Kidney glomerular epithelial cell (primary cell): ENCODE data around the gene INTS7.

Source experiments
- DNase-seq: peaks from one replicate; lab custom pipeline; 2025; lab: John Stamatoyannopoulos, UW

Gene INTS7

DNA sequence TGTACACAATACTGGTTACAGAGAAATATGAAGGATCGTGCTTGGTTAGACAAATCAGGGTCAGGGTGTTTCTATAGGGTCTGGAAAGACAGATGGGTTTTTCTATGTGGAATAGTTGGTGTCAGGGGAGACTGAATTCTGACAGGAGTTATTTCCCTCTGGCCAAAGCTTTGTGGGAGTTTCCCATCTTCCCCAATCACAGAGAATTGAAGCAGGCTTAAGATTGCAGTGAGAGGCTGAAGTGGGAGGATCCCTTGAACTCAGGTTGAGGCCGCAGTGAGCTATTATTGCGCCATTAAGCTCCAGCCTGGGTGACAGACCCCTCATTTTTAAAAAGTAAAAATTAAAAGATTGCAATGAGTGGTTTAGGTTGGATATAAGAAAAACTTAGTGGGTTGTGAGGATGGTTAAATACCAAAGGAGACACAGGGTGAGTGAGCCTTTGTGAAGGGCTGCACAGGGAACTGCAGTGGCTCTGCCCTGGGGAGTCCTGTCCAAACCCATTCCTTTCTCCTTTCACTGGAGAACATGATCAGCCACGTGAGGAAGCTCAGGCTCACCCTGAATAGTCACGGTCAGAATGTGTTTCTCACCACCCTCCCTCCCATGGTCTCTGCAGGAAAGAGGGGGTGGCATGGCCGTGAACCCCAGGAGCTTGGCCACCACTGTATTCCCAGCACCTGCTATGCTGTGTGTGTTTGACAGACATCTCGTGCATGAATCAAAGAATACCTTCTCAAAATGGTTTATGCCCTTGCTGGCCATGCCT is 101.2 kb downstream of the INTS7 start:
- no peak for DNase-seq

DNA sequence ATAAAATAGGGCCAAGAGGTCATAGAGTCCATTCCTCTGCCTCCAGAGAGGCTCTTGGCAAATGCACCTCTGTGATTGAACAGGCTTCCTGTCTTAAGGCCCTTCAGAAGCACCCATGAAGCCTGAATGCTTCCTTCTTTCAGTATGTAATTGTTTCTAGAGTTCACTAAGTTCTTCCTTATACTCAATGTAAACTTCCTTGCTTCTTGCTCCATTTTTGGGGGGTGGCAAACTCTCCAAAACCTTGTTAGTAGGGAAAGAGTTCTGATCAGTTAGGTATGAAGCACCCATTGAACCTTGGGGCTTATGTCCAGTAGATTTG is 102.5 kb downstream of the INTS7 start:
- no peak for DNase-seq

- DNase-seq = no peak
These were observed 103.0 kb downstream of the INTS7 start for GRCh38 chr1:211932231-211932932.

DNA sequence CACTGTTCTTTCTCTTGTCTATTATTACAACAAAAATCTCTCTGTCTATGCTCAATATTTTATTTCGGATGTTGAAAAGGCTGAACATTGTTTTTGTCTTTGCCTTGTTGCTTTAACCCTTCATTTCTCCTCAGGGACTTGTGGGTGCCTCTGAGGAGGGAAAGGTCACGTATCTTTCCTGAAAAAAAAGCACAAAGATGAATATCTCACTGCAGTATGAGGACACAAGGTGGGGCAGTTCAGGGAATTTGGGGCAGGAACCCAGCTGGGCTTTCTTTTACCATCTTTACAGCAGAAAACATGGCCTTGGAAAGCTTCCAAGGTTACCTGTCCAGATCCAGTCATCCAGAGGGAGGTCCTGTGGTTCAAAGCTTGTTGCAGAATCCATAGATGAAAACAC is 105.7 kb downstream of the INTS7 start:
- no peak for DNase-seq

- DNase-seq = no peak
These were observed 106.2 kb downstream of the INTS7 start for GRCh38 chr1:211928993-211929637.

GRCh38 chr1:211928290-211928801 is 107.0 kb downstream of the INTS7 start:
- DNase-seq = no peak

GRCh38 chr1:211925016-211925415 is 110.3 kb downstream of the INTS7 start:
- no peak for DNase-seq

GRCh38 chr1:211924256-211924655 is 111.1 kb downstream of the INTS7 start:
- no peak for DNase-seq

GRCh38 chr1:211923095-211923494 is 112.3 kb downstream of the INTS7 start:
- no peak for DNase-seq

GRCh38 chr1:211921579-211922095 is 113.7 kb downstream of the INTS7 start:
- no peak for DNase-seq

- DNase-seq = no peak
These were observed 114.6 kb downstream of the INTS7 start for GRCh38 chr1:211920602-211921226.

DNA sequence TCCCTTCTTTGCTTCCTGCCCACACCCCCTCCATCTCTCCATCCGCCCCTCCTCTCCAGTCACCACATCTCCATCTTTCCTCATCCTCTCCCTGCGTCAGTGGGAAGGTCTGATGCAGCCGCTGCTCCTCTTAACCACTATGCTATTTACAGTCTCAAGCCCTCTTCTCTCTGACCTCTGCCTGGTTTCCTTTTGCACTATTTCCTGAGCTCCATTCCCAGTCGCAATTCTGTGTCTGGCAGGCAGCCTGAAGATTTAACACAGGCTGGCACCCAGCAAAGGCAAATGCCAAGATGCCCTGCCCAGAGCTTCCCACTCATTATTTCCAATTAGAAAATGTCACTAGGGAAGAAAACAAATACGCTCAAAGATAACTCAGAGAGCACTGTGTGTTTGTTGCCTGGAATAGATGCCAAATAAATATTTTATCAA is 115.2 kb downstream of the INTS7 start:
- DNase-seq = no peak

DNA sequence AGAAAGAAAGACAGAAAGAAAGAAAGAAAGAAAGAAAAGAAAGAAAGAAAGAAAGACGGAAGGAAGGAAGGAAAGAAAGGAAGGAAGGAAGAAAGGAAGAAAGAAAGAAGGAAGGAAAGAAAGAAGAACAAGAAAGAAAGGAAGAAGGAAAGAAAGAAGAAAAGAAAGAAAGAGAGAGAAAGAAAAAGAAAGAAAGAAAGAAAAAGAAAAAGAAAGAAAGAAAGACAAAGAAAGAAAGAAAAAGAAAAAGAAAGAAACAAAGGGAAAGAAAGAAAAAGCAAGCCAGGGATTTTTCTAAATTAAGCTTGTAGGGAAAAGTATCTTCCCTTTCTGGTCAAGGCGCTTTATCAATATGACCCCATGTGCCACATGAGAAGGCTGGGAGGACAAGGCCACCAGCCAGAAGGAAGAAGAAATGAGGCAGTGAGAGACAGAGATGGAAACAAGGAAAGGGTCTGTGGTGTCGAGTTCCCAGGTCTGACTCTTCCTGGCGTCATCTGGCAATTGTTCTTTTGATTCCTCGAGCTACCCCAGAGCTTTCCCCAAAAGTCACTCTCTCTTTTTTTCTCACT is 116.4 kb downstream of the INTS7 start:
- DNase-seq = no peak

DNA sequence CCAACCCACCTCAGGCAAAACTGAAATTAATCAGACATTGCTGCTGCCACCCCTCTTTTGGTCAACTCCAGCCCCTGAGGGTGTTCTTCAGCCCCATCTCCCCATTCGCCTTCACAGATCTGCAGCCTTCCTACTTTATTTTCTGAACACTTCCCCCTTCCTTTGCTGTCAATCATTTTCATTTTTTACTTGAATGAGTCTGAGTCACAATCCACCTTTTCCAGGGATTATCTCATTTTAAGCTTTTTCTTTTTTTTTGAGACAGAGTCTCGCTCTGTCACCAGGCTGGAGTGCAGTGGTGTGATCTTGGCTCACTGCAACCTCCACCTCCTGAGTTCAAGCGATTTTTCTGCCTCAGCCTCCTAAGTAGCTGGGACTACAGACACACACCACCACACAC is 118.9 kb downstream of the INTS7 start:
- DNase-seq = peak; percentile 35

- no peak for DNase-seq
These were observed 119.4 kb downstream of the INTS7 start for GRCh38 chr1:211915924-211916323.

DNA sequence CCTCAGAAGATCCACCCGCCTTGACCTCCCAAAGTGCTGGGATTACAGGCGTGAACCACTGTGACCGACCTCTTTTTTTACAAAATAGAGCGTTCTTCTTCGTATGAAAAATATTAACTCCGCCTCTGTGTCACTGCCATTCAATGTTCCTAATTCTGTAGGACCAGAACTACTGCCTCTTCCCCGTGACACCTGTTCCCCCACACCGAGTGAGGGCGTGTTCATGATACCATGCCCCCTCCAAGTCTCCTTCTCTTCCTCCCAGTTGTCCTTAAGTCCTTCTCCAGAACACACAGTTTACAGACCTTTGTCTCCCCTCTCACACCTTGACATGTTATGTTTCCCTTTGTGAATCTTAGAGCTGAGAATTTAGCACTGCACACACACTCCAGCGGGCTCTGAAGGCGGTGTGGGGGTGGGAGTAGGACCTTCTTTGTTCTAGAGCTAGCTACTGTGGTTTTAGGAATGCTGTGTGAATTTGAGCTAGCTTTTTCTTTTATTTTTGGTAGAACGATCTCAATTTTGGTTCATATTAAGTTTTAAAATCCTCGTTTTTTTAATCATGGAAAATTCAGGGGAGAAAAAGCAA is 122.4 kb downstream of the INTS7 start:
- DNase-seq = no peak

GRCh38 chr1:211912038-211912437 is 123.3 kb downstream of the INTS7 start:
- DNase-seq = peak; percentile 62

- no peak for DNase-seq
These were observed 124.4 kb downstream of the INTS7 start for GRCh38 chr1:211910913-211911485.

GRCh38 chr1:211910113-211910884 is 125.1 kb downstream of the INTS7 start:
- DNase-seq = no peak

- no peak for DNase-seq
These were observed 126.0 kb downstream of the INTS7 start for GRCh38 chr1:211909395-211909794.
